Measurements from ENCODE around the gene CRACR2A. TPM values are rescaled to one million over a fixed set of nuclear protein-coding genes. Genes with fewer than 3 reads are reported as not detected.

CRACR2A gene
- total RNA-seq, 1 donor from 2014 or later: 2.7 TPM

GRCh38 chr12:3645091-3645490 is 107.8 kb downstream of the CRACR2A start:
- Mint-ChIP-seq H3K4me3 (no peak overlapping the region), H3K27me3 (ENCODE audit: low read depth) (no peaks in the 10 kb centered on the region), H3K36me3 (ENCODE audit: low read depth) (no peaks in the 10 kb centered on the region), H3K27ac (ENCODE audit: unreplicated experiment) (no peak overlapping the region), H3K4me1 (peaks cover 21% of the 10 kb centered on the region), H3K9me3 (no peaks in the 10 kb centered on the region)
- TF ChIP-seq CTCF (conservative IDR thresholded peaks at IDR 0.05): no peak
- no peak for DNase-seq (ENCODE audit: low read depth, low spot score)

- no peak for DNase-seq (ENCODE audit: low read depth, low spot score)
- peak; percentile 49 for TF ChIP-seq CTCF (conservative IDR thresholded peaks at IDR 0.05)
- H3K4me3 Mint-ChIP-seq: no peak overlapping the region
- peaks cover 21% of the 10 kb centered on the region for H3K4me1 Mint-ChIP-seq
- H3K27ac Mint-ChIP-seq (ENCODE audit: unreplicated experiment): no peak overlapping the region
- no peaks in the 10 kb centered on the region for H3K27me3 Mint-ChIP-seq (ENCODE audit: low read depth)
- no peaks in the 10 kb centered on the region for H3K9me3 Mint-ChIP-seq
- no peaks in the 10 kb centered on the region for H3K36me3 Mint-ChIP-seq (ENCODE audit: low read depth)
These were observed 108.8 kb downstream of the CRACR2A start for GRCh38 chr12:3644104-3644503.

- no peaks in the 10 kb centered on the region for H3K9me3 Mint-ChIP-seq
- no peak overlapping the region for H3K27ac Mint-ChIP-seq (ENCODE audit: unreplicated experiment)
- H3K4me1 Mint-ChIP-seq: peaks cover 16% of the 10 kb centered on the region
- no peak for TF ChIP-seq CTCF (conservative IDR thresholded peaks at IDR 0.05)
- H3K4me3 Mint-ChIP-seq: no peak overlapping the region
- no peaks in the 10 kb centered on the region for H3K27me3 Mint-ChIP-seq (ENCODE audit: low read depth)
- DNase-seq (ENCODE audit: low read depth, low spot score): no peak
- H3K36me3 Mint-ChIP-seq (ENCODE audit: low read depth): no peaks in the 10 kb centered on the region
These were observed 111.4 kb downstream of the CRACR2A start for GRCh38 chr12:3641428-3642018.

- H3K9me3 Mint-ChIP-seq: no peaks in the 10 kb centered on the region
- no peaks in the 10 kb centered on the region for H3K36me3 Mint-ChIP-seq (ENCODE audit: low read depth)
- TF ChIP-seq CTCF (conservative IDR thresholded peaks at IDR 0.05): no peak
- no peak for DNase-seq (ENCODE audit: low read depth, low spot score)
- peaks cover 6% of the 10 kb centered on the region for H3K4me1 Mint-ChIP-seq
- no peaks in the 10 kb centered on the region for H3K27me3 Mint-ChIP-seq (ENCODE audit: low read depth)
- H3K27ac Mint-ChIP-seq (ENCODE audit: unreplicated experiment): no peak overlapping the region
- no peak overlapping the region for H3K4me3 Mint-ChIP-seq
These were observed 116.6 kb downstream of the CRACR2A start for GRCh38 chr12:3636328-3636727.

- Mint-ChIP-seq H3K9me3 (no peaks in the 10 kb centered on the region), H3K4me3 (no peak overlapping the region), H3K36me3 (ENCODE audit: low read depth) (no peaks in the 10 kb centered on the region), H3K27me3 (ENCODE audit: low read depth) (no peaks in the 10 kb centered on the region), H3K4me1 (peaks cover 6% of the 10 kb centered on the region), H3K27ac (ENCODE audit: unreplicated experiment) (no peak overlapping the region)
- TF ChIP-seq CTCF (conservative IDR thresholded peaks at IDR 0.05): no peak
- DNase-seq (ENCODE audit: low read depth, low spot score): no peak
These were observed 118.6 kb downstream of the CRACR2A start for GRCh38 chr12:3634348-3634747.

Data from neural crest cell (in vitro differentiated cells).